Measurements from ENCODE around the gene OR51B4.
"Not testable (repeated sequence)": the region's sequence is repeated elsewhere in the genome, so short reads cannot be mapped to it uniquely, and the experiment has no call there.

OR51B4 gene

GRCh38 chr11:5301846-5302245 lies at the start of gene OR51B4:
Gene OR51B4, minus strand, starts transcription at chr11:5301946. Its CDS starts 0 bp downstream, at chr11:5301946.
- in situ Hi-C loops (cut with MboI; ENCODE audit: low sequenced_read_pairs): no loop called here

DNA sequence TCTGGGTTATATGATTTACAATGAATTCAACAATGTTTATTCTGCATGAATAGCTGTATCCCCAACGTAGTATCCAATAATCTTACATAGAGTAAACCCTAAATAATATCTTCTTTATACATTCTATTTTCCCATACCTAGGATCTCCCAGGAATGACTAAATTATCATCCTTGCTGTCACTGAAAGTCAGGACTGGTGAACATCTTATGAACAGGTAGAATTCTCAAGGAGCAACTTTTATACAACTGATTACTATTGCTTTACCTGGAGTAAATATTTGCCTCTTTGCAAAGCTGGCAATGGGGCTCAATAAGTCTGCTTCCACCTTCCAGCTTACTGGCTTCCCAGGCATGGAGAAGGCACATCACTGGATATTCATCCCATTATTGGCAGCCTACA lies 49.5 kb upstream of the OR51B4 start, which contains the start of gene OR51B6:
Gene OR51B6 (plus strand): TSS at position 301 of the 400 bp plus-strand sequence. CDS start 0 bp downstream, at position 301.
- in situ Hi-C loops (cut with MboI; ENCODE audit: low sequenced_read_pairs): no loop called here

DNA sequence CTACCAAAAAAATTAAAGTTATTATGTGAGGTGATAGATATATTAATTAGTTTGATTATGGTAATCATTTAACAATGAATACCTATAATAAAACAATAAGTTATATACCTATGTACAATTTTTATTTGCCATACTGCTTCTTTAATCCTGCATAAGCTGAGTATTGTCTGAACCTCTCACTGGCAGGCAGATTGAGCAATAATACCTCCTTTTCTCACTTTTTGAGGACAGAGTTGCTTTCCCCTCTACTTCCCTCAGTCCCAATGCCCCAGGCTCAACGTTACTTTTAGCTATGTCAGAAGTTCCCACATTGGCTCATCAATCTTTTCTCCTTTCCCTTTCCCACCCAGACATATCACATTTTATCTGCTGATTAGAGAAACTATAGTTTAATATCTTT lies 47.8 kb upstream of the OR51B4 start:
- in situ Hi-C loops (cut with MboI; ENCODE audit: low sequenced_read_pairs): no loop called here

GRCh38 chr11:5348551-5349194 lies 46.9 kb upstream of the OR51B4 start:
- in situ Hi-C loops (cut with MboI; ENCODE audit: low sequenced_read_pairs): no loop called here

- in situ Hi-C loops (cut with MboI; ENCODE audit: low sequenced_read_pairs): no loop called here
These were observed 44.1 kb upstream of the OR51B4 start for GRCh38 chr11:5345831-5346230.

- in situ Hi-C loops (cut with MboI; ENCODE audit: low sequenced_read_pairs): no loop called here
These were observed 42.0 kb upstream of the OR51B4 start, which contains the start of gene OR51B5 for GRCh38 chr11:5343474-5344335. Gene OR51B5, minus strand, starts transcription at chr11:5343524. Its CDS starts 0 bp downstream, at chr11:5343524.

DNA sequence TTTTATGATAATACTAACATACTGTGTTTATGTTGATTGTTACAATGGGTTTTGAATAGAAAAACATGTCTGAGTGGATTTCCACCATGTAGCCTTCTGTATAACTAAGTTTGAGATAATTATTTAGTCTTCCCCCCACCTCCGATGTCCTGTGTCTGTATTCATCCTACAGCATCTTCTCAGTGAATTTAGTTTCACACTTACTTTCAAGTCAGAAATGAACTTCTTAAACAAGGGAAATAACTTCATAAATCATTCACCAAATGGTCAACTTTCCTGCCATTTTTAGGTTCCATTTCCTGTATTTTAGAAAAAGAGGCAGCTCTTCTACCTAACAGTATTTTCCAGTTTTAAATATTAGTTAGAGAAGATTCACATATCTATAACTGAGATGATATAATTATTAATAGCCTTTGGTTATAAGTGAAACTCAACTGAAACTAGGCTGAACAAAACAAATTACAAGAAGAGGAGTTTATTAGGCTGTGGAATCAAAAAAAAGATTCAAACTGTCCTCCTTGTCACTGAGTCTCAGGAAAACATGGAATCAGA lies 38.1 kb upstream of the OR51B4 start:
- in situ Hi-C loops (cut with MboI; ENCODE audit: low sequenced_read_pairs): no loop called here

GRCh38 chr11:5337253-5337652 lies 35.5 kb upstream of the OR51B4 start:
- in situ Hi-C loops (cut with MboI; ENCODE audit: low sequenced_read_pairs): not testable (repeated sequence)

DNA sequence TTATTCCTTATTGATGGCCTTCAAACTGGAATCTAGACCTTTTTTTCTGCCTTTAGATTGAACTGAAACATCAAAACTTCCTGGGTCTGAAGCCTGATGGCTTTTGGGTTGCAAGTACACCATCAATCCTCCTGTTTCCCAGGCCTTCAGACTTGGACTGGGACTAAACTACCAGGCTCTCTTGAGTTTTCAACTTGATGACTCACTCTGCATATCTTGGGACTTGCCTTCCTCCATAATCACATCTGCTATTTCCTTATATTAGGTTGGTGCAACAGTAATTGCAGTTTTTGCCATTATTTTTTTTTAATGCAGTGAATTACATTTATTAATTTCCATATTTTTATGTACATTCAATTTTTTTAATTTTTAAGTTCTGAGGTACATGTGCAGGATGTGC lies 34.6 kb upstream of the OR51B4 start:
- in situ Hi-C loops (cut with MboI; ENCODE audit: low sequenced_read_pairs): no loop called here

DNA sequence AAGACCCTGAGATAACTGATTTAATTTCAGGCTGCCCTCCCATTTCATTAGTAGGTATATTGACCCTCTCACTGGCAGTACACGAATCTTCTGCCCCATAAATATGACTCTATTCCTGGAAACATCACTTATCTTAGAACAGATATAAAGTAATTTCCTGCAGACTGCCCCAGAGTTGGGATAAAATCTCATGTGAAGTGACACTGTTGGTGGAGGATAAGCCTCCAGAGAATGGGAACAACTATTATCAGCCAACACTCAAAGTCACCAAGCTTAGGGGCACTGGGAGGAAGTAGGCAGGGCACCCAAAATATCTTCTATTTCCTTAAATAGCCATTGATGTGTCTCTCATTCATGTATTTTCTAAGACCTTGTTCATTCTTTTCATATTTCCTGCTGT lies 33.4 kb upstream of the OR51B4 start:
- in situ Hi-C loops (cut with MboI; ENCODE audit: low sequenced_read_pairs): no loop called here

DNA sequence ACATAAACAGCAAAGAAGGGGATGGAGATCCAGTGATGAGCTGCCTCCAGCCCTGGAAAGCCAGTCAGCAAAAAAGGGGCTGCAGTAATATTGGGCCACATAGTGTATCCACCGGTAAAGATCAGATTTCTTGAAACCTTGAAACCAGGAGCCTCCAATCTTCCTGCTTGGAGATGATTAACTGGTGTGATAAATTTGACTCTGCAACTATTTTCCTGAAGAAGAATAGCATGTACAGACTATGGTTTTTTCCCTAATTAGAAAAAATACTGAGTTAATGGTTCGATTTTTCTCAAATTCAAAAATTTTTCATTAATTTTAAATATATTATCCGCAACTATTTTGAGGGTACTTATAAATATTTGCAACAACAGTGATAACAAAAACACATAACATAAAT lies 22.5 kb upstream of the OR51B4 start, which contains the start of gene OR51B2:
Gene OR51B2 (minus strand): TSS at position 101 of the 400 bp plus-strand sequence. CDS start 0 bp downstream, at position 101.
- in situ Hi-C loops (cut with MboI; ENCODE audit: low sequenced_read_pairs): no loop called here

- in situ Hi-C loops (cut with MboI; ENCODE audit: low sequenced_read_pairs): no loop called here
These were observed 15.5 kb upstream of the OR51B4 start for GRCh38 chr11:5317292-5317691.

DNA sequence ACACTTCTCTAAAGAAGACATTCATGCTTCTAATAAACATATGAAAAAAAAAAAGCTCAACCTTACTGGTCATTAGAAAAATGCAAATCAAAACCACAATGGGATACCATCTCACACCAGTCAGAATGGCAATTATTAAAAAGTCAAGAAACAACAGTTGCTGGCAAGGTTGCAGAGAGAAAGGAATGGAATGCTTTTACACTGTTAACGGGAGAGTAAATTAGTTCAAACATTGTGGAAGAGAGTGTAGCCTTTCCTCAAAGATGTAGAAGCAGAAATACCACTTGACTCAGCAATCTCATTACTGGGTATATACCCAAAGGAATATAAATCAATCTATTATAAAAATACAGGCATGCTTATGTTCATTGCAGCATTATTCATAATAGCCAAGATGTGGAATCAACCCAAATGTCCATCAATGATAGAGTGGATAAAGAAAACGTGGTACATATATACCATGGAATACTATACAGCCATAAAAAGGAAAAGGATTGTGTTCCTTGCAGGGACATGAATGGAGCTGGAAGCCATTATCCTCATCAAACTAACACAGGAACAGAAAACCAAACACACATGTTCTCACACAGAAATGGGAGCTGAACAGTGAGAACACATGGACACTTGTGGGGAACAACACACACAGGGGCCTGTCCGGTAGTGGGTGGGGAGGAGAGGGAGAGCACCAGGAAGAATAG lies 11.7 kb upstream of the OR51B4 start:
- in situ Hi-C loops (cut with MboI; ENCODE audit: low sequenced_read_pairs): not testable (repeated sequence)

DNA sequence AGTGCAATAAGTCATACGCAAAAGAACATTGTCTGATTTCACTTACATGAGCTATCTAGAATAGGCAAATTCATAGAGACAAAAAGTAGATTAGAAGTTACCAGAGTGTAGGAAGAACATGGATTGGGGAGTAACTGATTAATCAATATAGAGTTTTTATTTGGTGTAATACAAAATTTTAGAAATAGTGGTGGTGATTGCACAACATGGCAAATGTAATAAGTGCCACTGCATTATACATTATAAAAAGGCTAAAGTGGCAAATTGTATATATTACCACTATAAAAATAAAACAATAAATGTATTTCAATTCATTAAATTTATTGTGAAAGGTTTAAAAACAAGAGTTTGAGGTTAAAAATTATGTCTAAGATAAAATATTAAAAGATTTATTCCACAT lies 8.7 kb upstream of the OR51B4 start:
- in situ Hi-C loops (cut with MboI; ENCODE audit: low sequenced_read_pairs): no loop called here

GRCh38 chr11:5307256-5308019 lies 5.7 kb upstream of the OR51B4 start:
- in situ Hi-C loops (cut with MboI; ENCODE audit: low sequenced_read_pairs): no loop called here

GRCh38 chr11:5304046-5304445 lies 2.3 kb upstream of the OR51B4 start:
- in situ Hi-C loops (cut with MboI; ENCODE audit: low sequenced_read_pairs): no loop called here

DNA sequence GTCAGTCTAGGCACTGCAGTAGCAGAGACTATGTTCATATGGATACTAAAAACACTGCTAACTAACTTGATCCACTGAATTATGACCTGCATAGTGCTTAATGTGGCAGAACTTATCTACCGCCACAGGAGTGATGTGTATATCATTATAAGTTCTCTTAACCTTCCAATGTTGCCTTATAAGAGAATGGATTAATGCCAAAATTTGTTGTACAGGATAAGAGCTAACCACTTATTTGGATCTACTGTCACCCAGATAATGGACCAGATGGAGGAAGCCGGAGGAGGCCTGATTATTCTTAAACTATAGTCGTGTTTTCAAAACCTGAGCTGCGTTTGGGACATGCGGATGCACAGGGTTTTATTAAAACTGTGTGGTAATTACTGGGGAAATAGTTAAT lies 1.9 kb upstream of the OR51B4 start:
- in situ Hi-C loops (cut with MboI; ENCODE audit: low sequenced_read_pairs): no loop called here

- in situ Hi-C loops (cut with MboI; ENCODE audit: low sequenced_read_pairs): no loop called here
These were observed 1.5 kb downstream of the OR51B4 start for GRCh38 chr11:5300251-5300650.

DNA sequence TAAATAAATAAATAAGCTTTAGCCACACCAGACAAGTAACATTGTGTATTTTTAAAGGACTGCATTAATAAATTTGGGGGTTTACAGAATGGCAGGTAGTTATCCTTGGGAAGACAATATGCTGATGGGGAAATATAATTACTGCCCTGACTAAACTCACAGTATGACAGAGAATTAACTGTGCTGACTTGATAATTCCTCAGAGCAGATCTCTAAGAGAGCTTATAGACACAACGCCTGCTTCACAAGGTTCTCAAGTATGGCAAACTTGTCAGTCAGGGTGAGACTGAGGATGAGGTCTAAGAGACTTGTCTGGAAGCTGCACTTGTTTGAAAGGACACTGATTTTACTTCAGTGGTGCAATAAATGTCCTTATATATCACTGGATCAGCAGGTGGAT lies 3.3 kb downstream of the OR51B4 start:
- in situ Hi-C loops (cut with MboI; ENCODE audit: low sequenced_read_pairs): no loop called here

DNA sequence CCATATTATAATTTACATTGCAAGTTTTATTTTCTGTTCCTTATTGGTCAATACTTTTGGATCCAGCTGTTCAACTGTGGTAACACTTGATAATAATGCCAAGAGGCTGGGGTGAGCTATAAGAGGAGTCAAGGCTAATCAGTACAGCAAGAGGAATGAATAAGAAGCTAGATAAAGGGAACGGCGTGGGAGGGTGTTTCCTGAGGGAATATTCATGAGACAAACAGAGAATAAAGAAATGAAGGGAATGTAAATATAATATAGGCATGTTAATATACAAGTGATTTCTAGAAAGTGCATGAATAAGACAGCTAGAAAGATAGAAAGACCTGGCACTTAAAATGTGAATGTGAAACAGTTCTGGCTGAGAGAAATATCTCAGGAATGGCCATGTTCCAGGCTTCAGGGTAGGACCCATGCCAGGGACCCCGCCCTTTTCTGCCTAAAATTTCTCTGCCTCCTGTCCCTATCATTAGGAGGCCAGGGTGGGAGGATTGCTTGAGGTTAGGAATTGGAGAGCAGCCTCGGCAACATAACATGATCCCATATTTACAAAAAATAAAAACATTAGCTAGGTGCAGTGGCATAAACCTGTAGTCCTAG lies 3.9 kb downstream of the OR51B4 start:
- in situ Hi-C loops (cut with MboI; ENCODE audit: low sequenced_read_pairs): no loop called here
